ENCODE results near the gene ATN1.

DNA sequence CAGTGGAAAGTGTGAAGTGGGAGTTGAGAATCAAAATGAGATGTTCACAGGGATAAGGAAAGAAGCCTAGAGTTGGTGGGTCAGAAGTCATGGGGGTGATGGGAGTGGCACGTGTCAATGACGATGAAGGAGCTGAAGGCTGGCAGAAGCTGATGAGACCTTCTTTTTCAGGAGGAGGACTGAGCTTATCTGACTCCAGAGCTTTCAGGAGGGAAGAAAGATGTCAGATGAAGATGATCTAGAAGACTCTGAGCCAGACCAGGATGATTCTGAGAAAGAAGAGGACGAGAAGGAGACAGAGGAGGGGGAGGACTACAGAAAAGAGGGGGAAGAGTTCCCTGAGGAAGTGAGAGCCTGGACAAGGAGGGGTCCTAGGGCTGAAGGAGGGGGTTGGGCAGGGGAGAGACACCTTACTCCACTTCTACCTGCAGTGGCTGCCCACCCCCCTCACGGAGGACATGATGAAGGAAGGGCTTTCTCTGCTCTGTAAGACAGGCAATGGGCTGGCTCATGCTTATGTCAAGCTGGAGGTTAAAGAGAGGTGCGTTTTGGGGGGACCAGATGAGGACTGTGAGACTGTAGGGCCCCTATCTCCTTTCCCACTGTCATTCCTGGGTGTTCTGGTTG, 22.2 kb upstream of the ATN1 start:
- TF ChIP-seq, protein P1, sequence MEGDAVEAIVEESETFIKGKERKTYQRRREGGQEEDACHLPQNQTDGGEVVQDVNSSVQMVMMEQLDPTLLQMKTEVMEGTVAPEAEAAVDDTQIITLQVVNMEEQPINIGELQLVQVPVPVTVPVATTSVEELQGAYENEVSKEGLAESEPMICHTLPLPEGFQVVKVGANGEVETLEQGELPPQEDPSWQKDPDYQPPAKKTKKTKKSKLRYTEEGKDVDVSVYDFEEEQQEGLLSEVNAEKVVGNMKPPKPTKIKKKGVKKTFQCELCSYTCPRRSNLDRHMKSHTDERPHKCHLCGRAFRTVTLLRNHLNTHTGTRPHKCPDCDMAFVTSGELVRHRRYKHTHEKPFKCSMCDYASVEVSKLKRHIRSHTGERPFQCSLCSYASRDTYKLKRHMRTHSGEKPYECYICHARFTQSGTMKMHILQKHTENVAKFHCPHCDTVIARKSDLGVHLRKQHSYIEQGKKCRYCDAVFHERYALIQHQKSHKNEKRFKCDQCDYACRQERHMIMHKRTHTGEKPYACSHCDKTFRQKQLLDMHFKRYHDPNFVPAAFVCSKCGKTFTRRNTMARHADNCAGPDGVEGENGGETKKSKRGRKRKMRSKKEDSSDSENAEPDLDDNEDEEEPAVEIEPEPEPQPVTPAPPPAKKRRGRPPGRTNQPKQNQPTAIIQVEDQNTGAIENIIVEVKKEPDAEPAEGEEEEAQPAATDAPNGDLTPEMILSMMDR (IDR thresholded peaks at IDR 0.05): no peak
- TF ChIP-seq, protein P2, sequence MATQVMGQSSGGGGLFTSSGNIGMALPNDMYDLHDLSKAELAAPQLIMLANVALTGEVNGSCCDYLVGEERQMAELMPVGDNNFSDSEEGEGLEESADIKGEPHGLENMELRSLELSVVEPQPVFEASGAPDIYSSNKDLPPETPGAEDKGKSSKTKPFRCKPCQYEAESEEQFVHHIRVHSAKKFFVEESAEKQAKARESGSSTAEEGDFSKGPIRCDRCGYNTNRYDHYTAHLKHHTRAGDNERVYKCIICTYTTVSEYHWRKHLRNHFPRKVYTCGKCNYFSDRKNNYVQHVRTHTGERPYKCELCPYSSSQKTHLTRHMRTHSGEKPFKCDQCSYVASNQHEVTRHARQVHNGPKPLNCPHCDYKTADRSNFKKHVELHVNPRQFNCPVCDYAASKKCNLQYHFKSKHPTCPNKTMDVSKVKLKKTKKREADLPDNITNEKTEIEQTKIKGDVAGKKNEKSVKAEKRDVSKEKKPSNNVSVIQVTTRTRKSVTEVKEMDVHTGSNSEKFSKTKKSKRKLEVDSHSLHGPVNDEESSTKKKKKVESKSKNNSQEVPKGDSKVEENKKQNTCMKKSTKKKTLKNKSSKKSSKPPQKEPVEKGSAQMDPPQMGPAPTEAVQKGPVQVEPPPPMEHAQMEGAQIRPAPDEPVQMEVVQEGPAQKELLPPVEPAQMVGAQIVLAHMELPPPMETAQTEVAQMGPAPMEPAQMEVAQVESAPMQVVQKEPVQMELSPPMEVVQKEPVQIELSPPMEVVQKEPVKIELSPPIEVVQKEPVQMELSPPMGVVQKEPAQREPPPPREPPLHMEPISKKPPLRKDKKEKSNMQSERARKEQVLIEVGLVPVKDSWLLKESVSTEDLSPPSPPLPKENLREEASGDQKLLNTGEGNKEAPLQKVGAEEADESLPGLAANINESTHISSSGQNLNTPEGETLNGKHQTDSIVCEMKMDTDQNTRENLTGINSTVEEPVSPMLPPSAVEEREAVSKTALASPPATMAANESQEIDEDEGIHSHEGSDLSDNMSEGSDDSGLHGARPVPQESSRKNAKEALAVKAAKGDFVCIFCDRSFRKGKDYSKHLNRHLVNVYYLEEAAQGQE (IDR thresholded peaks at IDR 0.05; ENCODE audit: insufficient read depth in 1 of 2, low read depth in 2 of 2, low read length in 1 of 2): no peak
- no peak for TF ChIP-seq POLR2AphosphoS5 (IDR thresholded peaks at IDR 0.05; ENCODE audit: low read depth, low read length)

Measured in Panc1 (cell line).